ENCODE measurements around the gene DLG2.

DNA sequence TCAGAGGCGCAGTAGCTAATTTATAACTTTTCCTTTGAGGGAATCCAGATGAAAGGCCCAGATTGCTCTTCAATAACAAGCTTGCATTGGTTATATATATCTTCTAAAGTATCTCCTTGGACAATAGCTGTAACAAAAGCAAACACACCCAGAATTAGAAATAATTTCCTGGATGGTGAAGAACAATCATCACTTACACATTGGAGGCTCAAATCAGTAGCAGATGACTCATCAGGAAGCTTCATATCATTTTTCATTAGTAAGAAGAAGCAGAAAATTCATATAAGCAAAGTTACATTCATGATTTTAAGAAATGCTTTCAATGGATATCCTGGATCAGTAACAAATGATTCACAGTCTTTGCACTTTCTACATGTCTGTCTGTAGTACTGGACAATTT is 2167.3 kb downstream of the DLG2 start:
- TF ChIP-seq, protein P1, sequence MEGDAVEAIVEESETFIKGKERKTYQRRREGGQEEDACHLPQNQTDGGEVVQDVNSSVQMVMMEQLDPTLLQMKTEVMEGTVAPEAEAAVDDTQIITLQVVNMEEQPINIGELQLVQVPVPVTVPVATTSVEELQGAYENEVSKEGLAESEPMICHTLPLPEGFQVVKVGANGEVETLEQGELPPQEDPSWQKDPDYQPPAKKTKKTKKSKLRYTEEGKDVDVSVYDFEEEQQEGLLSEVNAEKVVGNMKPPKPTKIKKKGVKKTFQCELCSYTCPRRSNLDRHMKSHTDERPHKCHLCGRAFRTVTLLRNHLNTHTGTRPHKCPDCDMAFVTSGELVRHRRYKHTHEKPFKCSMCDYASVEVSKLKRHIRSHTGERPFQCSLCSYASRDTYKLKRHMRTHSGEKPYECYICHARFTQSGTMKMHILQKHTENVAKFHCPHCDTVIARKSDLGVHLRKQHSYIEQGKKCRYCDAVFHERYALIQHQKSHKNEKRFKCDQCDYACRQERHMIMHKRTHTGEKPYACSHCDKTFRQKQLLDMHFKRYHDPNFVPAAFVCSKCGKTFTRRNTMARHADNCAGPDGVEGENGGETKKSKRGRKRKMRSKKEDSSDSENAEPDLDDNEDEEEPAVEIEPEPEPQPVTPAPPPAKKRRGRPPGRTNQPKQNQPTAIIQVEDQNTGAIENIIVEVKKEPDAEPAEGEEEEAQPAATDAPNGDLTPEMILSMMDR (conservative IDR thresholded peaks at IDR 0.05 in 1 of 2, IDR thresholded peaks at IDR 0.05 in 1 of 2; ENCODE audit: extremely low read depth in 1 of 2, insufficient read depth in 1 of 2, low read depth in 1 of 2, low read length in 2 of 2), result no peak
- no peak for TF ChIP-seq EZH2 (IDR thresholded peaks at IDR 0.05; ENCODE audit: borderline replicate concordance, low read length)
